ENCODE measurements around the gene ZBTB7C.

The ZBTB7C gene

GRCh38 chr18:48320639-48320945, 88.6 kb downstream of the ZBTB7C start:
- no peak for DNase-seq

GRCh38 chr18:48319801-48320638, 89.2 kb downstream of the ZBTB7C start:
- no peak for DNase-seq

GRCh38 chr18:48318436-48318835, 90.7 kb downstream of the ZBTB7C start:
- no peak for DNase-seq

- no peak for DNase-seq
Measured at GRCh38 chr18:48317781-48318381, 91.3 kb downstream of the ZBTB7C start.

GRCh38 chr18:48316177-48316576, 93.0 kb downstream of the ZBTB7C start:
- no peak for DNase-seq

- DNase-seq, result no peak
Measured at GRCh38 chr18:48314690-48315089, 94.5 kb downstream of the ZBTB7C start.

- no peak for DNase-seq
Measured at GRCh38 chr18:48313792-48314191, 95.4 kb downstream of the ZBTB7C start.

GRCh38 chr18:48312066-48312465, 97.1 kb downstream of the ZBTB7C start:
- DNase-seq, result no peak

- no peak for DNase-seq
Measured at GRCh38 chr18:48310999-48311398, 98.2 kb downstream of the ZBTB7C start.

GRCh38 chr18:48310353-48310752, 98.8 kb downstream of the ZBTB7C start:
- DNase-seq, result no peak

- DNase-seq, result no peak
Measured at GRCh38 chr18:48308755-48309575, 100.2 kb downstream of the ZBTB7C start.

GRCh38 chr18:48308027-48308635, 101.1 kb downstream of the ZBTB7C start:
- no peak for DNase-seq

- DNase-seq, result no peak
Measured at GRCh38 chr18:48306838-48307237, 102.3 kb downstream of the ZBTB7C start.

GRCh38 chr18:48304906-48305693, 104.1 kb downstream of the ZBTB7C start:
- no peak for DNase-seq

GRCh38 chr18:48303883-48304282, 105.3 kb downstream of the ZBTB7C start:
- DNase-seq, result no peak

GRCh38 chr18:48302736-48303135, 106.4 kb downstream of the ZBTB7C start:
- no peak for DNase-seq

- no peak for DNase-seq
Measured at GRCh38 chr18:48300463-48300961, 108.7 kb downstream of the ZBTB7C start.

- no peak for DNase-seq
Measured at GRCh38 chr18:48297139-48297538, 112.0 kb downstream of the ZBTB7C start.

- no peak for DNase-seq
Measured at GRCh38 chr18:48296581-48296980, 112.6 kb downstream of the ZBTB7C start.

- no peak for DNase-seq
Measured at GRCh38 chr18:48295586-48296311, 113.4 kb downstream of the ZBTB7C start.

GRCh38 chr18:48294899-48295585, 114.1 kb downstream of the ZBTB7C start:
- no peak for DNase-seq

Measured in NCI-H1694 treated with DMSO at 0.1 percent for 48 hours (cell line).